SJCRH30 (cell line): ENCODE data around the gene TYSND1. TPM values are rescaled to one million over a fixed set of nuclear protein-coding genes. Genes with fewer than 3 reads are reported as not detected.

Experiments
- DNase-seq, 2 experiments: peaks; one replicate each; pipeline ENCODE4 v3.0.0-alpha.2; 2015 to 2020
- H3K27ac ChIP-seq: fragments of 250-450 bp; sonication (Bioruptor Pico); 2 replicates; pipeline ENCODE4 v1.5.1; 2020; ENCODE audit warnings: mild to moderate bottlenecking, moderate library complexity
- H3K27me3 ChIP-seq: fragments of 250-450 bp; sonication (Bioruptor Pico); 2 replicates; pipeline ENCODE4 v1.5.1; 2020; ENCODE audit warnings: mild to moderate bottlenecking, moderate library complexity
- H3K36me3 ChIP-seq: fragments of 250-450 bp; sonication (Bioruptor Pico); 2 replicates; pipeline ENCODE4 v1.5.1; 2020; ENCODE audit warnings: mild to moderate bottlenecking, moderate library complexity
- H3K4me1 ChIP-seq: fragments of 250-450 bp; sonication (Bioruptor Pico); 2 replicates; pipeline ENCODE4 v1.5.1; 2020; ENCODE audit warnings: mild to moderate bottlenecking, moderate library complexity
- H3K4me3 ChIP-seq: fragments of 250-450 bp; sonication (Bioruptor Pico); 2 replicates; pipeline ENCODE4 v1.5.1; 2020; ENCODE audit warnings: mild to moderate bottlenecking, moderate library complexity
- H3K9me3 ChIP-seq: fragments of 250-450 bp; sonication (Bioruptor Pico); replicated peaks from 2 replicates; pipeline ENCODE4 v1.5.1; 2020; ENCODE audit warnings: mild to moderate bottlenecking, moderate library complexity
- total RNA-seq: library from RNA; depleted of rRNA; stranded (reverse); fragments of >200 nt; shearing (Covaris generic); gene quantifications from 2 replicates; pipeline ENCODE4 v1.2.3, GENCODE V29; 2014; rRNA removed

TYSND1 gene
- total RNA-seq, 1 experiment from 2014 or later = 5.8 TPM

- no peak for DNase-seq
Observed at GRCh38 chr10:70094250-70094649, 52.2 kb downstream of the TYSND1 start.

GRCh38 chr10:70093335-70093944 is 53.1 kb downstream of the TYSND1 start:
- Histone ChIP-seq H3K27ac (no peak overlapping the region), H3K9me3 (no peaks in the 10 kb centered on the region), H3K4me1 (no peaks in the 10 kb centered on the region), H3K36me3 (no peaks in the 10 kb centered on the region), H3K4me3 (no peak overlapping the region), H3K27me3 (no peaks in the 10 kb centered on the region)
- no peak for DNase-seq

More at GRCh38 chr10:70094250-70094649, 52.2 kb downstream of the TYSND1 start:
- Histone ChIP-seq H3K4me3 (no peak overlapping the region), H3K4me1 (no peaks in the 10 kb centered on the region), H3K27ac (no peak overlapping the region), H3K36me3 (no peaks in the 10 kb centered on the region), H3K27me3 (no peaks in the 10 kb centered on the region), H3K9me3 (no peaks in the 10 kb centered on the region)

GRCh38 chr10:70092389-70092718 is 54.1 kb downstream of the TYSND1 start:
- H3K4me1 ChIP-seq = no peaks in the 10 kb centered on the region
- no peak for DNase-seq
- no peaks in the 10 kb centered on the region for H3K36me3 ChIP-seq
- H3K9me3 ChIP-seq = no peaks in the 10 kb centered on the region
- no peak overlapping the region for H3K4me3 ChIP-seq
- H3K27me3 ChIP-seq = no peaks in the 10 kb centered on the region
- H3K27ac ChIP-seq = no peak overlapping the region

- Histone ChIP-seq H3K4me1 (no peaks in the 10 kb centered on the region), H3K4me3 (no peak overlapping the region), H3K36me3 (no peaks in the 10 kb centered on the region), H3K27me3 (no peaks in the 10 kb centered on the region), H3K27ac (no peak overlapping the region), H3K9me3 (no peaks in the 10 kb centered on the region)
- DNase-seq = no peak
Observed at GRCh38 chr10:70090951-70091350, 55.5 kb downstream of the TYSND1 start.

GRCh38 chr10:70090013-70090412 is 56.5 kb downstream of the TYSND1 start:
- Histone ChIP-seq H3K4me3 (no peak overlapping the region), H3K36me3 (no peaks in the 10 kb centered on the region), H3K27ac (no peak overlapping the region), H3K9me3 (no peaks in the 10 kb centered on the region), H3K27me3 (no peaks in the 10 kb centered on the region), H3K4me1 (no peaks in the 10 kb centered on the region)
- DNase-seq = no peak

- H3K4me1 ChIP-seq = no peaks in the 10 kb centered on the region
- no peak overlapping the region for H3K27ac ChIP-seq
- H3K36me3 ChIP-seq = no peaks in the 10 kb centered on the region
- H3K27me3 ChIP-seq = no peaks in the 10 kb centered on the region
- H3K9me3 ChIP-seq = no peaks in the 10 kb centered on the region
- DNase-seq = no peak
- no peak overlapping the region for H3K4me3 ChIP-seq
Observed at GRCh38 chr10:70088308-70088698, 58.2 kb downstream of the TYSND1 start.

Other genes with a start within 250 kb of the TYSND1 start
- 13.2 and 14.1 TPM in 2 replicates for gene MACROH2A2, start 93.9 kb downstream of the TYSND1 start, total RNA-seq
- gene AIFM2, start 13.9 kb downstream of the TYSND1 start, total RNA-seq = 1.5 and 1.8 TPM in 2 replicates
- 128 and 133 TPM in 2 replicates for gene SAR1A, start 23.8 kb upstream of the TYSND1 start, total RNA-seq
- 123 and 125 TPM in 2 replicates for gene PPA1, start 86.7 kb upstream of the TYSND1 start, total RNA-seq
- gene NPFFR1, start 137.3 kb upstream of the TYSND1 start, total RNA-seq = not detected in 2 replicates
- gene LRRC20, start 235.9 kb upstream of the TYSND1 start, total RNA-seq = 4.3 and 5.2 TPM in 2 replicates